Neuronal stem cell (in vitro differentiated cells): Measurements from ENCODE around the gene SHISA8.

Experiments used
- DNase-seq: peaks from one replicate; pipeline ENCODE4 v3.0.0-alpha.2; 2013; ENCODE audit warnings: low spot score
- H2AFZ ChIP-seq: one replicate; pipeline ENCODE4 v1.6.1; 2013; ENCODE audit warnings: mild to moderate bottlenecking, low read length, inconsistent platforms
- H2AK5ac ChIP-seq: 2 replicates; pipeline ENCODE4 v1.6.1; 2013; ENCODE audit warnings: low read depth, mild to moderate bottlenecking, inconsistent platforms, low read length, moderate library complexity, mixed read lengths
- H2BK120ac ChIP-seq: 2 replicates; pipeline ENCODE4 v1.6.1; 2013; ENCODE audit warnings: low read depth, mild to moderate bottlenecking, inconsistent platforms, low read length, moderate library complexity, mixed read lengths
- H2BK12ac ChIP-seq: one replicate; pipeline ENCODE4 v1.6.1; 2013; ENCODE audit warnings: low read length, inconsistent platforms
- H2BK15ac ChIP-seq: 2 replicates; pipeline ENCODE4 v1.6.1; 2013; ENCODE audit warnings: mild to moderate bottlenecking, low read length, inconsistent platforms, mixed read lengths
- H2BK5ac ChIP-seq: one replicate; pipeline ENCODE4 v1.6.1; 2013; ENCODE audit warnings: inconsistent platforms, mild to moderate bottlenecking, low read length, moderate library complexity
- H3K14ac ChIP-seq: one replicate; pipeline ENCODE4 v1.6.1; 2013; ENCODE audit warnings: low read length, inconsistent platforms
- H3K18ac ChIP-seq: 2 replicates; pipeline ENCODE4 v1.6.1; 2013; ENCODE audit warnings: low read length, inconsistent platforms
- H3K23ac ChIP-seq: 2 replicates; pipeline ENCODE4 v1.6.1; 2013; ENCODE audit warnings: low read depth, mild to moderate bottlenecking, mixed read lengths, low read length, inconsistent platforms; ENCODE audit not compliant: poor library complexity
- H3K27ac ChIP-seq: replicated peaks from 3 replicates; pipeline ENCODE4 v1.5.1; 2013; ENCODE audit warnings: low read length, inconsistent platforms
- H3K27me3 ChIP-seq, 3 experiments: 2 replicates each; pipeline ENCODE4 v1.6.1; 2013; ENCODE audit warnings: low read length in 3 of 3, mild to moderate bottlenecking in 2 of 3, inconsistent platforms in 1 of 3, low read depth in 1 of 3, mixed read lengths in 1 of 3, moderate library complexity in 1 of 3; ENCODE audit not compliant: control insufficient read depth in 3 of 3, insufficient read depth in 3 of 3
- H3K36me3 ChIP-seq, 2 donors: replicated peaks in 1 of 2; 2 replicates each; pipeline ENCODE4 v1.6.1; 2013; ENCODE audit warnings: low read length in 2 of 2; ENCODE audit not compliant: control insufficient read depth in 2 of 2, insufficient read depth in 2 of 2
- H3K4ac ChIP-seq: 2 replicates; pipeline ENCODE4 v1.6.1; 2013; ENCODE audit warnings: inconsistent platforms, mild to moderate bottlenecking, low read length, moderate library complexity
- H3K4me1 ChIP-seq, 2 donors: 1 replicate in 1 of 2; 2 replicates in 1 of 2; pipeline ENCODE4 v1.6.1; 2013; ENCODE audit warnings: low read length in 2 of 2, low read depth in 1 of 2; ENCODE audit not compliant: control insufficient read depth in 2 of 2, insufficient read depth in 1 of 2
- H3K4me2 ChIP-seq: one replicate; pipeline ENCODE4 v1.6.1; 2013; ENCODE audit warnings: mild to moderate bottlenecking, low read length, inconsistent platforms; ENCODE audit not compliant: insufficient read depth, poor library complexity, severe bottlenecking
- H3K4me3 ChIP-seq, 2 donors: 2 replicates each; pipeline ENCODE4 v1.5.1; 2013; ENCODE audit warnings: low read length in 2 of 2, mild to moderate bottlenecking in 2 of 2, inconsistent platforms in 1 of 2, moderate library complexity in 1 of 2
- H3K79me1 ChIP-seq: one replicate; pipeline ENCODE4 v1.6.1; 2013; ENCODE audit warnings: low read depth, mild to moderate bottlenecking, inconsistent platforms, low read length, moderate library complexity
- H3K9ac ChIP-seq: one replicate; pipeline ENCODE4 v1.6.1; 2013; ENCODE audit warnings: mild to moderate bottlenecking, low read depth, low read length, inconsistent platforms; ENCODE audit not compliant: poor library complexity
- H3K9me3 ChIP-seq, 2 donors: replicated peaks in 1 of 2; 2 replicates each; pipeline versions ENCODE3 to v1.6.1; 2013; ENCODE audit warnings: low read length in 2 of 2, mild to moderate bottlenecking in 2 of 2, inconsistent platforms in 1 of 2, low read depth in 1 of 2, mixed read lengths in 1 of 2, moderate library complexity in 1 of 2; ENCODE audit not compliant: control insufficient read depth in 2 of 2, insufficient read depth in 1 of 2
- H4K8ac ChIP-seq: one replicate; pipeline ENCODE4 v1.6.1; 2013; ENCODE audit warnings: low read depth, mild to moderate bottlenecking, inconsistent platforms, low read length, moderate library complexity
- H4K91ac ChIP-seq: one replicate; pipeline ENCODE4 v1.6.1; 2013; ENCODE audit warnings: low read length, low read depth, mild to moderate bottlenecking, inconsistent platforms; ENCODE audit not compliant: poor library complexity
- WGBS, 2 donors: extraction: QIAGEN DNeasy Blood & Tissue Kit; methylation state at CpG; one replicate each; pipeline ENCODE4 v1.1.7; 2013; ENCODE audit warnings: missing lambda C conversion rate in 2 of 2, mixed read lengths in 1 of 2; ENCODE audit not compliant: insufficient read length in 2 of 2, insufficient replicate concordance in 1 of 2; ENCODE audit errors: extremely low coverage in 2 of 2; 5-methylcytosine and 5-hydroxymethylcytosine counted together

SHISA8 gene

GRCh38 chr22:41925783-41926460 is 11.0 kb upstream of the SHISA8 start:
- Histone ChIP-seq H2BK12ac (peak overlapping the region; percentile 94), H4K8ac (peak overlapping the region; percentile 96), H3K18ac (peak overlapping the region; percentile 87), H3K4me1 (peaks cover 20 to 22% of the 10 kb centered on the region in 2 donors), H2AK5ac (peak overlapping the region; percentile 81), H3K9me3 (no peaks in the 10 kb centered on the region), H2AFZ (peak overlapping the region; percentile 35), H2BK120ac (no peak overlapping the region), H3K4me3 (peak overlapping the region in 1 of 2 donors; percentile 79), H3K4me2 (peak overlapping the region; percentile 69), H3K9ac (peak overlapping the region; percentile 90), H3K27ac (no peak overlapping the region), H2BK15ac (no peak overlapping the region), H3K14ac (no peak overlapping the region), H3K4ac (no peak overlapping the region), H3K27me3 (peaks cover 0 to 32% (median 7%) of the 10 kb centered on the region in 3 experiments), H4K91ac (no peak overlapping the region), H3K36me3 (no peaks in the 10 kb centered on the region), H3K23ac (peak overlapping the region; percentile 93), H3K79me1 (no peaks in the 10 kb centered on the region), H2BK5ac (peak overlapping the region; percentile 82)
- WGBS, 2 donors = no CpG with 5 or more reads among the region's 48 CpGs
- no peak for DNase-seq

GRCh38 chr22:41923595-41924276 is 8.9 kb upstream of the SHISA8 start:
- H3K9ac ChIP-seq = no peak overlapping the region
- H3K27ac ChIP-seq = no peak overlapping the region
- no peak overlapping the region for H2AFZ ChIP-seq
- peak overlapping the region; percentile 29 for H2BK5ac ChIP-seq
- H3K36me3 ChIP-seq = no peaks in the 10 kb centered on the region
- no peak overlapping the region for H4K91ac ChIP-seq
- H3K4ac ChIP-seq = no peak overlapping the region
- peaks cover 12 to 20% of the 10 kb centered on the region in 2 donors for H3K4me1 ChIP-seq
- DNase-seq = no peak
- no peak overlapping the region for H3K4me3 ChIP-seq
- no peaks in the 10 kb centered on the region for H3K79me1 ChIP-seq
- no peak overlapping the region for H3K4me2 ChIP-seq
- no CpG with 5 or more reads among the region's 14 CpGs for WGBS, 2 donors
- H2AK5ac ChIP-seq = peak overlapping the region; percentile 60
- H3K27me3 ChIP-seq = peaks cover 0 to 54% (median 23%) of the 10 kb centered on the region in 3 experiments
- H3K9me3 ChIP-seq = no peaks in the 10 kb centered on the region
- no peak overlapping the region for H3K14ac ChIP-seq
- H2BK120ac ChIP-seq = no peak overlapping the region
- no peak overlapping the region for H4K8ac ChIP-seq
- no peak overlapping the region for H2BK12ac ChIP-seq
- H3K23ac ChIP-seq = peak overlapping the region; percentile 5
- H2BK15ac ChIP-seq = no peak overlapping the region
- H3K18ac ChIP-seq = no peak overlapping the region

GRCh38 chr22:41922940-41923594 is 8.2 kb upstream of the SHISA8 start:
- H3K4me1 ChIP-seq = peaks cover 6 to 13% of the 10 kb centered on the region in 2 donors
- peak overlapping the region; percentile 5 for H3K23ac ChIP-seq
- no CpG with 5 or more reads among the region's 4 CpGs for WGBS, 2 donors
- H2BK120ac ChIP-seq = no peak overlapping the region
- no peak overlapping the region for H3K4me2 ChIP-seq
- no peak overlapping the region for H2AFZ ChIP-seq
- H3K14ac ChIP-seq = no peak overlapping the region
- no peaks in the 10 kb centered on the region for H3K79me1 ChIP-seq
- no peak overlapping the region for H3K4ac ChIP-seq
- no peak for DNase-seq
- no peak overlapping the region for H3K27ac ChIP-seq
- H4K91ac ChIP-seq = no peak overlapping the region
- H4K8ac ChIP-seq = no peak overlapping the region
- H2BK15ac ChIP-seq = no peak overlapping the region
- no peaks in the 10 kb centered on the region for H3K36me3 ChIP-seq
- no peaks in the 10 kb centered on the region for H3K9me3 ChIP-seq
- no peak overlapping the region for H2BK12ac ChIP-seq
- peaks cover 6 to 61% (median 23%) of the 10 kb centered on the region in 3 experiments for H3K27me3 ChIP-seq
- peak overlapping the region; percentile 60 for H2AK5ac ChIP-seq
- H3K4me3 ChIP-seq = no peak overlapping the region
- peak overlapping the region; percentile 29 for H2BK5ac ChIP-seq
- H3K9ac ChIP-seq = no peak overlapping the region
- no peak overlapping the region for H3K18ac ChIP-seq

DNA sequence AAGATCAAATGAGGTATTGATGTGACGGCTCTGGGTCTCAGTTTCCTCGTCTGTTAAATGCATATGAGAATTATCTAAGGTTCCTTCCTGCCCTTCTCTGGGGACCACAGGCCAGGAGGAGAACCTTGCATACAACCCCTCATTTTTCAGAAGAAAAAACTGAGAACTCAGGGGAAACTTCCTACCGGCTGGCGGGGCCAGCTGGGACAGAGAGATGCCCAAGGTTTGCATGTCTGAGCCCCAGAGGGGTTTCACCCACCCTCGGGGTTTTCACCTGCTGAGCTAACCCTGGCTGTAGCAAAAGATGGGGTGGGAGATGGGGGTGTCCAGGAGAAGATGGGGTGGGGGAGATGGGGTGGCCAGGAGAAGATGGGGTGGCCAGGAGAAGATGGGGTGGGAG is 7.5 kb upstream of the SHISA8 start:
- H3K4ac ChIP-seq = no peak overlapping the region
- no peak overlapping the region for H2BK15ac ChIP-seq
- no peak for DNase-seq
- no peak overlapping the region for H3K18ac ChIP-seq
- no peak overlapping the region for H2BK12ac ChIP-seq
- no peak overlapping the region for H3K27ac ChIP-seq
- no peak overlapping the region for H3K23ac ChIP-seq
- WGBS, 2 donors = no CpG with 5 or more reads among the region's 5 CpGs
- H4K8ac ChIP-seq = no peak overlapping the region
- peaks cover 14 to 68% (median 28%) of the 10 kb centered on the region in 3 experiments for H3K27me3 ChIP-seq
- no peak overlapping the region for H2AK5ac ChIP-seq
- H3K9me3 ChIP-seq = no peaks in the 10 kb centered on the region
- no peak overlapping the region for H3K4me2 ChIP-seq
- H3K9ac ChIP-seq = no peak overlapping the region
- peaks cover 4 to 10% of the 10 kb centered on the region in 2 donors for H3K4me1 ChIP-seq
- no peak overlapping the region for H3K4me3 ChIP-seq
- no peaks in the 10 kb centered on the region for H3K79me1 ChIP-seq
- H4K91ac ChIP-seq = no peak overlapping the region
- no peak overlapping the region for H2BK120ac ChIP-seq
- H3K36me3 ChIP-seq = no peaks in the 10 kb centered on the region
- no peak overlapping the region for H2BK5ac ChIP-seq
- H2AFZ ChIP-seq = no peak overlapping the region
- no peak overlapping the region for H3K14ac ChIP-seq
